ENCODE measurements around the gene ZNF462. TPM values are rescaled to one million over a fixed set of nuclear protein-coding genes. Genes with fewer than 3 reads are reported as not detected.

Gene ZNF462
- total RNA-seq, 2 experiments from 2014 or later: 1.1 to 1.3 TPM

DNA sequence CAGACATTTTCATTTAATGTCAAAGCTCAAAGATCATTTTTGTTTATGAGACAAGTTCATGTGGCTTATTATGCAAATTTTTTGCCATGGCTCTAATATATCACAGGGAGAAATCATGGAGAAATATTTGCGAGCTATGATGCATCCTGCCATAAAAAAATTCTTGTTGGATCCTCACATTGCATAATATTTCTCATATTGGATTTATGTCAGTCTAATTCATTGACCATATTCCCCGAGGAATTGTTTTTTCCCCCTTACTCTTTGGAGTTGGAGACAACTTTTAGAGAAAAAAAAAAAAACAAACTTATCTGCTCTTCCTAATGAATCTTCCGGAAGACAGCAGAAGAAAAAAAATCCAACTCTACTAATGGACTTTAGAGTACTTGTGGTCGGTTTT is 4.3 kb downstream of the ZNF462 start:
- POLR2A ChIA-PET: no interaction called here

DNA sequence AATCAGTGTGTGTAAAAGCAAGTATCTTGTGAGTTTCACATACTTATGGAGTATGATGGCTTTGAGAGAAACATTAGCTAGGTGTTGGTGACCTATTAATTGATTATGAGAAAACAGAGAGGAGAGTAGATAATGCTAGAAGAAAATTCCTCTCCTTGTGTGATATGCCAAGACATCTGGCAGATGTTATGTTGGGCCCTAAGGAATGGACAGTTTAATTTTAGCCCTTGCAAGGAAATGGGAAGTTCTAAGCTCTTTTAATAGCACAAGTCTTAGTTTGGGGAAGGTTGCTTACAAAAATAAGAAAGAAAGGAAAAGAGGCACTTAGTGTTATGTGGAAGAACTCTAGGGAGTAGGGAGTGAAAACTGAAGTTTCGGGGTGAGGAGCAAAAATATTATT is 5.1 kb downstream of the ZNF462 start:
- H3K4me1 Mint-ChIP-seq (ENCODE audit: low read depth): peaks cover 9% of the 10 kb centered on the region

More for the DNA sequence above, 4.3 kb downstream of the ZNF462 start:
- H3K36me3 Mint-ChIP-seq (ENCODE audit: low read depth): no peaks in the 10 kb centered on the region
- intact Hi-C loops (cut with DNase I, micrococcal nuclease): no loop called here
- CTCF ChIA-PET: no interaction called here
- H3K4me3 ChIP-seq (ENCODE audit: low read length): no peak overlapping the region
- no peaks in the 10 kb centered on the region for H3K4me1 ChIP-seq (ENCODE audit: insufficient read depth, low read length)
- DNase-seq (no peak), ATAC-seq (ENCODE audit: poor library complexity) (no peak)
- no peak overlapping the region for H3K4me3 Mint-ChIP-seq
- H3K27me3 ChIP-seq (ENCODE audit: control insufficient read depth in 1 of 2, insufficient read depth in 2 of 2, low read length in 2 of 2): peaks cover 25 to 33% of the 10 kb centered on the region in 2 experiments
- peaks cover 40% of the 10 kb centered on the region for H3K27me3 Mint-ChIP-seq
- no peak overlapping the region for H3K27ac ChIP-seq (ENCODE audit: low read depth in 1 of 2, low read length in 2 of 2)
- H3K4me1 Mint-ChIP-seq (ENCODE audit: low read depth): peaks cover 16% of the 10 kb centered on the region
- H3K36me3 ChIP-seq (ENCODE audit: insufficient read depth, low read length): no peaks in the 10 kb centered on the region
- TF ChIP-seq, protein P1, sequence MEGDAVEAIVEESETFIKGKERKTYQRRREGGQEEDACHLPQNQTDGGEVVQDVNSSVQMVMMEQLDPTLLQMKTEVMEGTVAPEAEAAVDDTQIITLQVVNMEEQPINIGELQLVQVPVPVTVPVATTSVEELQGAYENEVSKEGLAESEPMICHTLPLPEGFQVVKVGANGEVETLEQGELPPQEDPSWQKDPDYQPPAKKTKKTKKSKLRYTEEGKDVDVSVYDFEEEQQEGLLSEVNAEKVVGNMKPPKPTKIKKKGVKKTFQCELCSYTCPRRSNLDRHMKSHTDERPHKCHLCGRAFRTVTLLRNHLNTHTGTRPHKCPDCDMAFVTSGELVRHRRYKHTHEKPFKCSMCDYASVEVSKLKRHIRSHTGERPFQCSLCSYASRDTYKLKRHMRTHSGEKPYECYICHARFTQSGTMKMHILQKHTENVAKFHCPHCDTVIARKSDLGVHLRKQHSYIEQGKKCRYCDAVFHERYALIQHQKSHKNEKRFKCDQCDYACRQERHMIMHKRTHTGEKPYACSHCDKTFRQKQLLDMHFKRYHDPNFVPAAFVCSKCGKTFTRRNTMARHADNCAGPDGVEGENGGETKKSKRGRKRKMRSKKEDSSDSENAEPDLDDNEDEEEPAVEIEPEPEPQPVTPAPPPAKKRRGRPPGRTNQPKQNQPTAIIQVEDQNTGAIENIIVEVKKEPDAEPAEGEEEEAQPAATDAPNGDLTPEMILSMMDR (IDR thresholded peaks at IDR 0.05): no peak
- peaks cover 0 to 23% of the 10 kb centered on the region in 2 experiments for H3K9me3 ChIP-seq (ENCODE audit: control insufficient read depth in 1 of 2, insufficient read depth in 1 of 2, low read length in 2 of 2)
- no peak overlapping the region for H3K27ac Mint-ChIP-seq
- no peaks in the 10 kb centered on the region for H3K9me3 Mint-ChIP-seq

DNA sequence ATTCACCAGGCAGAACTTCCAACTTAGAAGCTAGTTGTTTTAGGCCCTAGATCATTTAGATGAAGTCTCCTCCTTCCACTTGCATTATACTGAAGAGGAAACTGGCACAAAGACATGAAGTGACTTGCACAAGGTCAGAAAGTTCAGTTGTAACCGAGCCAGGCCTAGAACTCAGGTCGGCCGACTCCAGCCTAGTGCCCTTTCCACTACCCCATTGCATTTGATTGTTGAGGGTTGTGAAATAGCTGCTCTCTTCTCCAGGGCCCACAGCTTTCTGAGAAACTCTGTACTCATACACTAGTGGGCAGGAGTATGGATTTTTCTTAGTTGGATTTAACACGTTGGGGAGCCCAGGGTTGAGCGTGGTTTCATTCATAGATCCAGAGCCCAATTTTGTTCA is 5.6 kb downstream of the ZNF462 start:
- intact Hi-C loops (cut with DNase I, micrococcal nuclease): no loop called here
- no peak overlapping the region for H3K4me3 Mint-ChIP-seq
- ATAC-seq (ENCODE audit: poor library complexity) (no peak), DNase-seq (no peak)
- H3K4me1 ChIP-seq (ENCODE audit: insufficient read depth, low read length): no peaks in the 10 kb centered on the region
- no peaks in the 10 kb centered on the region for H3K9me3 Mint-ChIP-seq
- no peak overlapping the region for H3K27ac ChIP-seq (ENCODE audit: low read depth in 1 of 2, low read length in 2 of 2)
- ChIA-PET CTCF (no interaction called here), POLR2A (no interaction called here)
- peaks cover 0 to 11% of the 10 kb centered on the region in 2 experiments for H3K9me3 ChIP-seq (ENCODE audit: control insufficient read depth in 1 of 2, insufficient read depth in 1 of 2, low read length in 2 of 2)
- H3K4me1 Mint-ChIP-seq (ENCODE audit: low read depth): peaks cover 4% of the 10 kb centered on the region
- H3K27me3 ChIP-seq (ENCODE audit: control insufficient read depth in 1 of 2, insufficient read depth in 2 of 2, low read length in 2 of 2): peaks cover 14 to 20% of the 10 kb centered on the region in 2 experiments
- H3K36me3 Mint-ChIP-seq (ENCODE audit: low read depth): no peaks in the 10 kb centered on the region
- TF ChIP-seq, protein P1 (IDR thresholded peaks at IDR 0.05): no peak
- H3K4me3 ChIP-seq (ENCODE audit: low read length): no peak overlapping the region
- no peaks in the 10 kb centered on the region for H3K36me3 ChIP-seq (ENCODE audit: insufficient read depth, low read length)
- peaks cover 28% of the 10 kb centered on the region for H3K27me3 Mint-ChIP-seq
- H3K27ac Mint-ChIP-seq: no peak overlapping the region

More for the DNA sequence above, 5.1 kb downstream of the ZNF462 start:
- H3K4me3 ChIP-seq (ENCODE audit: low read length): no peak overlapping the region
- H3K9me3 ChIP-seq (ENCODE audit: control insufficient read depth in 1 of 2, insufficient read depth in 1 of 2, low read length in 2 of 2): peaks cover 0 to 16% of the 10 kb centered on the region in 2 experiments
- POLR2A ChIA-PET: no interaction called here
- H3K27ac ChIP-seq (ENCODE audit: low read depth in 1 of 2, low read length in 2 of 2): no peak overlapping the region
- Mint-ChIP-seq H3K4me3 (no peak overlapping the region), H3K9me3 (no peaks in the 10 kb centered on the region), H3K36me3 (ENCODE audit: low read depth) (no peaks in the 10 kb centered on the region), H3K27me3 (peaks cover 33% of the 10 kb centered on the region), H3K27ac (no peak overlapping the region)
- intact Hi-C loops (cut with DNase I, micrococcal nuclease): no loop called here
- H3K27me3 ChIP-seq (ENCODE audit: control insufficient read depth in 1 of 2, insufficient read depth in 2 of 2, low read length in 2 of 2): peaks cover 19 to 25% of the 10 kb centered on the region in 2 experiments
- no peak for DNase-seq
- no peak for ATAC-seq (ENCODE audit: poor library complexity)
- no peaks in the 10 kb centered on the region for H3K36me3 ChIP-seq (ENCODE audit: insufficient read depth, low read length)
- TF ChIP-seq, protein P1 (IDR thresholded peaks at IDR 0.05): no peak
- CTCF ChIA-PET: no interaction called here
- no peaks in the 10 kb centered on the region for H3K4me1 ChIP-seq (ENCODE audit: insufficient read depth, low read length)
